ENCODE data around the gene ARIH1.

The ARIH1 gene

DNA sequence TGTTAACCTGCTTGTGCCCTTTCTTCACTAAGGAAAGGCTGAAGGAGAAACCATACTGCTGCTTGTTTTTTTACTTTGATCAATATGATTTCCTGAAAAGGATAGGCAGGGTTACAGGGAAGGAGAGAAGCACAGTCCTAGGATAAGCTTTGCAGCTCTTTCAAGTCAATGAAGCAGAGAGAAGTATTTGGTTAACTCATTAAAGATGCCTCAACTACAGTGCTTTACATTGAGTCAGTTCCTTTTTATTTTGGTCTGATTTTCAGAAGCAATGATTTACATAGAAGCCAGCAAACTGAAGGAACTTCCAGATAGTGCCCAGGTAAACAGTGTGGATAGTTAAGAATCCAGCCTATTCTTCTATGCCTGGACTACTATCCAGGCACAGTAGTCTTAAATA, 64.8 kb downstream of the ARIH1 start:
- DNase-seq (ENCODE audit: low spot score), result no peak

DNA sequence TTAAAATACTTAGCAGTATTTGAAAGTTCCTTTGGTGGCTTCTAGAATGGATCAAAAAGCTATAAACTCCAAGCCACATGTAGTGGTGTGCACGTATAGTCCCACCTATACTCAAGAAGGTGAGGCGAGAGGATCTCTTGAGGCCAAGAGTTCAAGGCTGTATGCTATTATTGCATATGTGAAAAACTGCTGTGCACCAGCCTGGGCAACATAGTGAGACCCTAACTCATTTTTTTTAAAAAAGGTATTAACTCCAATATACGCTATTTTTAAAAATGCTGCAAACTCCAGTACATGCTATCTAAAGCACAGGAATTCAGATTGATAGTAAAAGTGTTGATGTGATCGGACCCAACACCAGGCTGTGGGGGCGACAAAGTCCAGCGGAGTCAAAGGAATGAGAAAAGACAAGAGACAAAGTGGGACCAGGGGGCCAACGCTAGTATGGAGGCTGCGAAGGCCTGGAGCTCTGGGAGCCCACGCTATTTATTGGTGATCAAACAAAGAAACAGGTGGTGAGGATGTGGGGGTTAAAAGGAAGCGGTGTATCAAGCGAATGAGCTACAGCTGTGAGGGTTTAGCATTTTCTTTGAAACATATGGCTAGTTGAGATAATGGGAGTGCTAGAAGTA, 66.6 kb downstream of the ARIH1 start:
- no peak for DNase-seq (ENCODE audit: low spot score)

GRCh38 chr15:72541674-72542073, 67.5 kb downstream of the ARIH1 start:
- DNase-seq (ENCODE audit: low spot score), result no peak

DNA sequence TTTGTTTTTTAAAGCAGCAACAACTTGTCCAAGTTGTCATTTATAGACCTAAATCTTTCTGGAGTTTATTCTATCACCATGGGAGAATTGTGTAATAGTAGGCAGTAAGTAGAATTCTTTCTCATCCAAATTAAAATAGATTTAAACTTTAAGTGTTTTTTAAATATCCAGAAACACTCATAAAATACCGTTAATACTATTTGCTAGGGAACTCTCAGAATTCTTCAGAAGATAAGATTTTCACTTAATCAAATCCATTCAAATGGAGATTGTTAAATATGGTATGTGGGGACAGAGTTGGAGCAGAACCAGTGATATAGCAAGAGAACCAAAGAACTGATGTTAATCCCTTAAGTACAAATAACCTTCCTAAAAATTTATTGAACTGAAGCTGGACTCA, 71.0 kb downstream of the ARIH1 start:
- DNase-seq (ENCODE audit: low spot score), result no peak

DNA sequence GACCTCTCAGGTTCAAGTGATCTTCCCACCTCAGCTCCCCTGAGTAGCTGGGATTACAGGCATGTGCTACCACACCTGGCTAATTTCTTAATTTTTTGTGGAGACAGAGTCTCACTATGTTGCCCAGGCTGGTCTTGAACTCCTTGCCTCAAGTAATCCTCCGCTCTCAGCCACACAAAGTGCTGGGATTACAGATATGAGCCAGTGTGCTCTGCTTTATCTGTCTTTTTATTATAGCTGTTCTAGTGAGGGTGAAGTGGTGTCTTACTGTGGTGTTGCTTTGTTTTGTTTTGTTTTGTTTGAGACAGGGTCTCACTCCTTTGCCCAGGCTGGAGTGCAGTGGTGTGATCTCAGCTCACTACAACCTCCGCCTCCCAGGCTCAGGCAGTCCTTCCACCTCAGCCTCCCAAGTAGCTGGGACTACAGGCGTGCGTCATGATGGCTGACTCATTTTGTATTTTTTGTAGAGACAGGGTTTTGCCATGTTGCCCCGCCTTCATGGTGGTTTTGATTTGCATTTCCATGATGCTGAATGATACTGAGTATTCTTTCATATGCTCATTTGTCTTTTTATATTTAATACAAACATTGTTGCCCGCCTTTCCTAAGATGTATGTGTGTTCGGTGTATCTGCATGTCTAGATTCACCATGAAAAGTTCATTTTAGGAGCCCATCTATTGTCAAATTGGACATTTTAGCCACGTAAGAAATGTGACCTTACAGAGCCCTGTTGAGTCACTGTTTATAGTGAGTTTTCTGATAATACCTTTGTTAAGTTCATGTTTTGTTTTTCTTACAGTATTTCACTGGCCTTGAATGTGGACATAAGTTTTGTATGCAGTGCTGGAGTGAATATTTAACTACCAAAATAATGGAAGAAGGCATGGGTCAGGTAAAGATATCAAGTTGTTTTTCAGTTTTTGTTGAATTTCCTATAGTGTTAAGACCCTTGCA, 80.6 kb downstream of the ARIH1 start:
- no peak for DNase-seq (ENCODE audit: low spot score)

DNA sequence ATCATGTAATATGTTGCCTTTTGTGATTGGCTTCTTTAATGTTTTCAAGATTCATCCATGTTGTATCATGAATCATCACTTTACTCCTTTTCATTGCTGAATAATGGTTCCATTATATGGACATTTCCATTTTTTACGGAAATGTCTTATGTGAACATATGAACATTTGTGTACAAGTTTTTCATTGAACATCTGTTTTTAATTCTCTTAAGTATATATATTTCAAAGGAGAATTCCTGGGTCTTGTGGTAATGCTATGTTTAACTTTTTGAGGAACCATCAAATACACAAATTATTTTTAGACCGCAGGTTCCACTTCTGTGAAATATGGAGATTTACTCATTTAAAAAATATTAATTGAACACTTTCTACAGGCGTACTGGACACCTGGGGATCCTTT, 85.7 kb downstream of the ARIH1 start:
- DNase-seq (ENCODE audit: low spot score), result no peak

- no peak for DNase-seq (ENCODE audit: low spot score)
Measured at GRCh38 chr15:72560458-72560857, 86.3 kb downstream of the ARIH1 start.

DNA sequence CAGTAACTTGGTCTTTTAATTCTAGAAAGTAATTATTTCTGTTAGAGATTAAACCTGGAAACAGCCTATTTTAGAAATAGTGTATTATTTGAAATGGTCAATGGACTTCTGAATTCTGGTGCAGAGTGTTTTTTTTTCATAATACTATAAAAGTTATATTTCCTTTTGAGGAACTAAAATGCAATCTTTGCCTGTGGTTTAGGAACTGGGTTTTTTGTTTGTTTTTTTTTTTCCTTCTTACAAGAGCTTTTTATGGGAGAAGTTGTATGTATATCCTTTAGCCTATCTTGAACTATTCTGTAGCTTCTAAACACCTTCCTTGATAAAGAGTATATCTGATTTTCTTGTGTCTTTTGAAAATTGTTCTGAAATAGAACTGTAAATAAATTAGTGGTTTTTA, 88.3 kb downstream of the ARIH1 start:
- no peak for DNase-seq (ENCODE audit: low spot score)

GRCh38 chr15:72562878-72563277, 88.7 kb downstream of the ARIH1 start:
- no peak for DNase-seq (ENCODE audit: low spot score)

- DNase-seq (ENCODE audit: low spot score), result no peak
Measured at GRCh38 chr15:72564091-72564490, 90.0 kb downstream of the ARIH1 start.

- DNase-seq (ENCODE audit: low spot score), result no peak
Measured at GRCh38 chr15:72566973-72567372, 92.8 kb downstream of the ARIH1 start.

- no peak for DNase-seq (ENCODE audit: low spot score)
Measured at GRCh38 chr15:72570059-72570458, 95.9 kb downstream of the ARIH1 start.

DNA sequence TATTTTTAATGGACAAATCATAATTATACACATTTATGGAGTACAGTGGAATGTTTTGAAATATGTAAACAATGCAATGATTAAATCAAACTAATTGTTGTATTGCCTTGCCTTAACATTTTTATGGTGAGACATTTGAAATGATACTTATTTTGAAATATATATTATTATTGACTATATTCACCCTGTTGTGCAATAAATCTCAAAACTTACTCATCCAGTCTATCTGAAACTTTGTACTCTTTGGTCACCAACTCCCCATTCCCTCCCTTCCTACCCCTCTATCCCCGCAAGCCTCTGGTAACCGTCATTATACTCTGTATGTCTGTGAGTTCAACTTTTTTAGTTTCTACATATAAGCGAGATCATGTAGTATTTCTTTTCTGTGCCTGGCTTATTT, 105.7 kb downstream of the ARIH1 start:
- no peak for DNase-seq (ENCODE audit: low spot score)

DNA sequence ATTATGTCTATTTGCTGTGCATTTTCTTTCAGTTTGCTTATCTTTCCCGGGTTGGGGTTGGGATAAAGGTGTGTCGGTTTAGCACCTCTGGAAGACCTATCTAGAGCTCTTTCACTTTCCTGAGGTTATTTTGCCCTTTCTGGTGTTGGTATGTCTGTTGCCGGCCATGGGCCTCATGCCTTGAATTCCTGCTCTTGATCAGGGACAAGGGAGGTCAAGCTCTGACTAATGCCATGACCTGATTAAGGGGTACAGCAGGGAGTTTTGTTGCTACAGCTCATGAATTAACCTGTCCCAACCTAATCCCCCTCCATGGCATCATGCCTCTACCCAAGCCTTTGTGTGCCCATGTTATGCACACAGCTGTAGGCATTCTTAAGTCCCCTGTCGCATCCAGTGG, 109.9 kb downstream of the ARIH1 start:
- DNase-seq (ENCODE audit: low spot score), result no peak

GRCh38 chr15:72585025-72585424, 110.9 kb downstream of the ARIH1 start:
- DNase-seq (ENCODE audit: low spot score), result no peak

DNA sequence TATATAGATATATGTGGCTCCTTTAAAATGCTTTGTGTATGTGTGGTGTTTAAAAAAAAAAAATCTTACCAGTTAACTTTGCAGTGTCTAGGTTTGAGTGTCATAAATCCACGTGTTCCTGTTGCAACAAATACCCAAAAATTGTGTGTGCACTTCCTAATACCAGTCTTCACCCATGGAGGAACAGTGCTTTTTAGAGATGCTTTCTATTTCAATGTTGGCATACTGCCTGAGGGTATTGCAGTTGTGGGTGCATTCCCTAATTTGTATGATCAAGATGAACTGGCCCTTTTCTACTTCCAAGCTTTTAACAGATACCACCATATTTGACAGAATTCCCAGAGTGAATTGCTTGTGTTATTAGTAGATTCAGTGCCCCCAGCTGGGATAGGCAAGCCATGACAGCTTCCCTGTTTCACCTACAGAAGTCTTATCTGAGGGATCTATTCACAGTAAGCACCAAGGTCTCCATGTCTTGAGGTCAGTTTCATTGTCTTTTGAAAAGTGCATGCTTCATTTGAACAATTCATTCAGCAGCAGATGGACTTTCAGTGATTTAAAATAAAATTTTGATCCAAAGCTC, 111.4 kb downstream of the ARIH1 start:
- DNase-seq (ENCODE audit: low spot score), result peak; percentile 32

DNA sequence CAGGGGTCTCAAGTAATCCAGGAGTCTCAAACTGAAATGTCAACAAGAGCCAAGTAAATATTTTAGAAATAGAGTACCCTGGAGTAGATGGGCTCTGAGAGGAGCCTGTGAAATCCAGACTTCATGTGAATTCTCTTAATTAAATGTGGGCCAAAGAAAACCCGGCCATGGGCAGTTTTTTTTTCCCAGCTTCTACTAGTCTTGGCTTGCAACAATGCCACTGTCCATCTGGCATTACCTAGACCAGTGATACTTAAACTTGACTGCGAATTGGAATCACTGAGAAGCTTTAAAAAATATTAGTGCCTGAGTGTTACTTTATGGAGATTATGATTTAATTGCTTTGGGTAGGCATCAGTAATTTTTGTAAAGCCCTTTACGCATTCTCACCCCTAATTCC, 114.0 kb downstream of the ARIH1 start:
- DNase-seq (ENCODE audit: low spot score), result no peak

GRCh38 chr15:72590427-72590826, 116.3 kb downstream of the ARIH1 start:
- no peak for DNase-seq (ENCODE audit: low spot score)

GRCh38 chr15:72591361-72591760, 117.2 kb downstream of the ARIH1 start:
- no peak for DNase-seq (ENCODE audit: low spot score)

DNA sequence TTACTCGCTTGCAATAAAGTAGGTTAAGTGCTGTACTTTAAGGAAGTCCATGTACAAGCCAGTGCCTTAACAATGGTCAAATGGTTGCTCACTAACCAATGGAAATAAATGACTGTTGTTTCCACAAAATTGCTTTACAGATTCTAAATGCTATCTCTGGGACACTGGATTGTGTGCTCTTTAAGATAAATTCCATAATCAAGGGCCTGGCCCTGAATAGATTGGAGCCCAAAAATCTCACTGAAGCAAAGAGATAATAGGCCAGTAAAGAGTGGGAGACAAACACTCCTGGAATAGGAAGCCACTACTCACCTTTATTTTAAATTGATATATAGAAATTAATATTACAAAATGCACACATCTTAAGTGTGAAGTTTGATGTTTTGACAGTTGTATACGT, 118.0 kb downstream of the ARIH1 start:
- DNase-seq (ENCODE audit: low spot score), result no peak

DNA sequence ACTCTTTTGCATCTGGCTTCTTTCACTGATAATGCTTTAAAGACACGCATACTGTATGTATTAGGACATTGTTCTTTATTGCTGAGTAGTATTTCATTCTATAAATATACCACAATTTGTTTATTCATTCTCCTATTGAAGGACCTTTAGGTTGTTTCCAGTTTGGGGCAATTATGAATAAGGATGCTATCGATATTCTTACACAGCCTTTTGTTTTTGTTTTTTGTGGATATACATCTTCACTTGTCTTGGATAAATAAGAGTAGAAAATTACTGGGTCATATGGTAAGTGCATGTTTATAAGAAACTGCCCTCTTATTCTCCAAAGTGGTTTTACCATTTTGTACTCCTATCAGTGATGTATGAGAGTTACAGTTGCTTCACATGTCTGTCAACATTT, 118.5 kb downstream of the ARIH1 start:
- DNase-seq (ENCODE audit: low spot score), result no peak

DNA sequence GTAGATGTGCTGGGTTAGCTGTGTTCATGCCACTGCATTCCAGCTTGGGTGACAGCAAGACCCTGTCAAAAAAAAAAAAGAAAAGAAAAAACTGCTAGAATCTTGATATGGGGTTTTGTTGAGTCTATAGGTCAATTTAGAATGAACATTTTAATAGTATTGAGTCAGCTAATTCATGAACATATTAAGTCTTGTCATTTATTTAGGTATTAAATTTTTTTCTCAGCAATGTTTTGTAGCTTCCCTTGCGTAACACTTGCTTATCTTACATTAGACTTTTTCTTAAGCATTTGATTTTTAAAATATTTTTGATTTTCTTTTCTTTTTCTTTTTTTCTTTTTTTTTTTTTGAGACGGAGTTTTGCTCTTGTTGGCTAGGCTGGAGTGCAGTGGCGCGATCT, 119.7 kb downstream of the ARIH1 start:
- DNase-seq (ENCODE audit: low spot score), result no peak

GRCh38 chr15:72599855-72600464, 125.8 kb downstream of the ARIH1 start:
- DNase-seq (ENCODE audit: low spot score), result peak; percentile 65
